Cardiac muscle cell (in vitro differentiated cells and primary cell): ENCODE measurements around the gene ZFAND3. TPM values are rescaled to one million over a fixed set of nuclear protein-coding genes. Genes with fewer than 3 reads are reported as not detected.

Experiments
- DNase-seq, 2 donors: peaks; one replicate each; pipeline versions ENCODE4 v3.0.0 to v3.0.0-alpha.2; 2010 to 2017; ENCODE audit warnings: low read depth in 1 of 2, low spot score in 1 of 2
- H3K27ac ChIP-seq: fragments of 200-600 bp; sonication (generic); 2 replicates; pipeline ENCODE4 v1.5.1; 2016
- H3K27me3 ChIP-seq: fragments of 200-600 bp; sonication (generic); 2 replicates; pipeline ENCODE4 v1.6.0; 2016; ENCODE audit warnings: control low read depth
- H3K36me3 ChIP-seq: fragments of 200-600 bp; sonication (generic); 2 replicates; pipeline ENCODE4 v1.5.1; 2016; ENCODE audit warnings: control low read depth
- H3K4me1 ChIP-seq: fragments of 200-600 bp; sonication (generic); 2 replicates; pipeline ENCODE4 v1.8.1; 2017; ENCODE audit warnings: low read depth, mild to moderate bottlenecking, mixed run types
- H3K4me3 ChIP-seq: fragments of 200-600 bp; sonication (generic); 2 replicates; pipeline ENCODE4 v1.5.1; 2016; ENCODE audit warnings: mild to moderate bottlenecking
- H3K9me3 ChIP-seq: fragments of 200-600 bp; sonication (generic); 2 replicates; pipeline ENCODE4 v1.5.1; 2017; ENCODE audit warnings: low read depth, mild to moderate bottlenecking, control low read depth
- CTCF ChIP-seq: IDR thresholded peaks from 2 replicates; pipeline ENCODE4 v1.5.1; 2012; ENCODE audit warnings: low read depth, mild to moderate bottlenecking, low read length
- polyA plus RNA-seq: library from polyadenylated mRNA; unstranded; fragments of >200 nt; fragmentation: Nextera tagmentation; extraction: Ambion mirVana; gene quantifications from 2 replicates; pipeline ENCODE4 v1.2.1, GENCODE V29; 2016
- total RNA-seq: library from RNA; depleted of rRNA; stranded (reverse); fragments of >200 nt; gene quantifications from 2 replicates; pipeline ENCODE4 v1.2.3, GENCODE V29; 2016

The ZFAND3 gene
- total and polyA plus RNA-seq, 2 experiments from 2014 or later: 49.9 to 68.0 TPM

- no peaks in the 10 kb centered on the region for H3K27me3 ChIP-seq
- no peak for DNase-seq
- no peak for TF ChIP-seq CTCF
Measured at GRCh38 chr6:38163186-38164130, 343.9 kb downstream of the ZFAND3 start.

GRCh38 chr6:38164131-38164481 lies 344.6 kb downstream of the ZFAND3 start:
- H3K27ac ChIP-seq: no peak overlapping the region
- H3K27me3 ChIP-seq: no peaks in the 10 kb centered on the region
- no peak for TF ChIP-seq CTCF
- H3K4me3 ChIP-seq: no peak overlapping the region
- H3K36me3 ChIP-seq: no peaks in the 10 kb centered on the region
- DNase-seq: no peak
- H3K9me3 ChIP-seq: no peaks in the 10 kb centered on the region
- no peaks in the 10 kb centered on the region for H3K4me1 ChIP-seq

More at GRCh38 chr6:38163186-38164130, 343.9 kb downstream of the ZFAND3 start:
- H3K9me3 ChIP-seq: no peaks in the 10 kb centered on the region
- H3K27ac ChIP-seq: no peak overlapping the region
- H3K4me3 ChIP-seq: no peak overlapping the region
- H3K36me3 ChIP-seq: no peaks in the 10 kb centered on the region
- no peaks in the 10 kb centered on the region for H3K4me1 ChIP-seq

GRCh38 chr6:38164671-38165108 lies 345.2 kb downstream of the ZFAND3 start:
- Histone ChIP-seq H3K27me3 (no peaks in the 10 kb centered on the region), H3K4me3 (no peak overlapping the region), H3K9me3 (no peaks in the 10 kb centered on the region), H3K36me3 (no peaks in the 10 kb centered on the region), H3K4me1 (no peaks in the 10 kb centered on the region), H3K27ac (no peak overlapping the region)
- TF ChIP-seq CTCF: no peak
- DNase-seq: no peak

- no peak for TF ChIP-seq CTCF
- Histone ChIP-seq H3K4me1 (no peaks in the 10 kb centered on the region), H3K36me3 (no peaks in the 10 kb centered on the region), H3K27ac (no peak overlapping the region), H3K9me3 (no peaks in the 10 kb centered on the region), H3K4me3 (no peak overlapping the region), H3K27me3 (no peaks in the 10 kb centered on the region)
- no peak for DNase-seq
Measured at GRCh38 chr6:38166411-38167240, 347.1 kb downstream of the ZFAND3 start.

GRCh38 chr6:38167598-38167997 lies 348.1 kb downstream of the ZFAND3 start:
- Histone ChIP-seq H3K27ac (no peak overlapping the region), H3K4me3 (no peak overlapping the region), H3K36me3 (no peaks in the 10 kb centered on the region), H3K9me3 (no peaks in the 10 kb centered on the region), H3K27me3 (no peaks in the 10 kb centered on the region), H3K4me1 (no peaks in the 10 kb centered on the region)
- no peak for DNase-seq
- TF ChIP-seq CTCF: no peak
